CD8-positive, alpha-beta memory T cell (primary cell): ENCODE data around the gene ARHGEF28. TPM values are rescaled to one million over a fixed set of nuclear protein-coding genes. Genes with fewer than 3 reads are reported as not detected.
A peak's percentile ranks its signal among the peaks of the same experiment; 100 is the strongest.

Experiments used
- CTCF ChIA-PET: fragments of 350-600 bp; sonication (Branson Sonifier 250); formaldehyde crosslinking; loops from one replicate; lab custom pipeline; 2021; ENCODE audit warnings: antibody characterized with exemption; lab: Charles Lee
- POLR2A ChIA-PET: fragments of 350-600 bp; sonication (Branson Sonifier 250); formaldehyde crosslinking; loops from one replicate; lab custom pipeline; 2021; ENCODE audit warnings: antibody characterized with exemption; lab: Charles Lee
- DNase-seq, 5 donors: peaks; one replicate each; pipeline versions ENCODE4 v3.0.0 to v3.0.0-alpha.2; 2020 to 2022; ENCODE audit warnings: mixed read lengths in 1 of 5
- H3K27ac ChIP-seq: one replicate; pipeline ENCODE4 v1.7.0; 2013; ENCODE audit warnings: low read depth, mild to moderate bottlenecking, low read length, moderate library complexity
- H3K27me3 ChIP-seq: 2 replicates; pipeline ENCODE4 v1.7.0; 2013; ENCODE audit warnings: low read length, mild to moderate bottlenecking; ENCODE audit not compliant: insufficient read depth, poor library complexity, severe bottlenecking
- H3K36me3 ChIP-seq: 2 replicates; pipeline ENCODE4 v1.7.0; 2013; ENCODE audit warnings: mild to moderate bottlenecking, low read length, moderate library complexity; ENCODE audit not compliant: insufficient read depth
- H3K4me1 ChIP-seq: 2 replicates; pipeline ENCODE4 v1.7.0; 2013; ENCODE audit warnings: mild to moderate bottlenecking, low read length, moderate library complexity; ENCODE audit not compliant: insufficient read depth
- H3K4me3 ChIP-seq: 2 replicates; pipeline ENCODE4 v1.7.0; 2013; ENCODE audit warnings: mild to moderate bottlenecking, low read length
- H3K9me3 ChIP-seq: 2 replicates; pipeline ENCODE4 v1.7.0; 2013; ENCODE audit warnings: mild to moderate bottlenecking, low read length
- H3K27ac Mint-ChIP-seq, 8 donors: one replicate each; pipeline ENCODE4 v1.8.0; 2020 to 2021; ENCODE audit warnings: mixed read lengths in 8 of 8, mild to moderate bottlenecking in 6 of 8, inconsistent platforms in 3 of 8, moderate library complexity in 3 of 8
- H3K27me3 Mint-ChIP-seq, 2 donors: one replicate each; pipeline ENCODE4 v1.8.0; 2020 to 2021; ENCODE audit warnings: mixed read lengths in 2 of 2, mild to moderate bottlenecking in 1 of 2, moderate library complexity in 1 of 2
- H3K36me3 Mint-ChIP-seq, 3 donors: one replicate each; pipeline ENCODE4 v1.8.0; 2020 to 2021; ENCODE audit warnings: mixed read lengths in 3 of 3, inconsistent platforms in 1 of 3, mild to moderate bottlenecking in 1 of 3
- H3K4me1 Mint-ChIP-seq, 3 donors: one replicate each; pipeline ENCODE4 v1.8.0; 2020 to 2021; ENCODE audit warnings: mixed read lengths in 3 of 3, inconsistent platforms in 1 of 3, mild to moderate bottlenecking in 1 of 3
- H3K4me3 Mint-ChIP-seq, 7 donors: one replicate each; pipeline ENCODE4 v1.8.0; 2020 to 2021; ENCODE audit warnings: mixed read lengths in 7 of 7, mild to moderate bottlenecking in 6 of 7, moderate library complexity in 4 of 7, inconsistent platforms in 2 of 7
- H3K9me3 Mint-ChIP-seq, 5 donors: one replicate each; pipeline ENCODE4 v1.8.0; 2020 to 2022; ENCODE audit warnings: mixed read lengths in 5 of 5, mild to moderate bottlenecking in 3 of 5, moderate library complexity in 2 of 5, inconsistent platforms in 1 of 5
- polyA plus RNA-seq: library from polyadenylated mRNA; unstranded; fragments of 300-500 nt; fragmentation: Illumina TruSeq; gene quantifications from one replicate; pipeline ENCODE4 v1.2.3, GENCODE V29; 2021
- total RNA-seq, 2 experiments: library from RNA; stranded (reverse); gene quantifications; one replicate each; pipeline ENCODE4 v1.2.3, GENCODE V29; 2021

ARHGEF28 gene
- total and polyA plus RNA-seq, 3 experiments from 2014 or later = 0.24 to 0.28 (median 0.27) TPM

DNA sequence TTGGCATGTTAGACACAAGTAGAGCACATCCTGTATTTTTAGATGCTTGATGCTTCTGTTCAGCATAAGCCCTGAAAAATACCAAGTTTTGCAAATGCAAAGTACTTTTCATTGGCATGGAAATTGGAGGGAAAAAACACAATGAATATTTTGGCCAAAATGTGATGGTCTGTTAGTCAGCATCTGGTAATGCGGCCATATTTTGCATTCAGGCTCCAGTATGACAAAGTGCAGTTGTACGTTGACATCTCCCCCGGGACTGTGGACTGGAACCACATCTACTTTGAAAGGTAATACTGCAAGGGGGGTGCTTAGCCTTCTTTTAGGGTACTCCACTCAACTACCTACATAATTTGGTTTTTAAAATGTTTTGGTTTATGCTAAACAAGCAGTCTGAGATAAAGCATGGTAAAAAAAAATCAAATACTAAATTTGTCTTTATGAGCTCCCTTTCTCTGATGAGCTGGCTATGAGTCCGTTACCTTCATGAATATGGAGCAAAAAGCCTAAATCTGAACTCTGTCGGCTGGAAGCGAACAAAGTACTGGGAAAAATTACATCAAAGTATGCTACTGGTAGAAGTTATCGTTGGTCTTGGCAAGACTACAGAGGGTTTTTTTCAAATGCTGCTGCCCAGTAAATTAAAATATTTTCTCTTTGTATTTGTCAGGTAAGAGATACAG, 297.0 kb downstream of the ARHGEF28 start:
- H3K9me3 ChIP-seq = no peaks in the 10 kb centered on the region
- POLR2A ChIA-PET = no interaction called here
- H3K27me3 ChIP-seq = peaks cover 5% of the 10 kb centered on the region
- H3K4me3 Mint-ChIP-seq = no peak overlapping the region
- CTCF ChIA-PET = no interaction called here
- H3K4me3 ChIP-seq = no peak overlapping the region
- DNase-seq = no peak
- no peaks in the 10 kb centered on the region for H3K36me3 Mint-ChIP-seq
- H3K27me3 Mint-ChIP-seq = peaks cover 0 to 19% of the 10 kb centered on the region in 2 donors
- no peaks in the 10 kb centered on the region for H3K4me1 Mint-ChIP-seq
- no peaks in the 10 kb centered on the region for H3K9me3 Mint-ChIP-seq
- no peak overlapping the region for H3K27ac Mint-ChIP-seq
- no peak overlapping the region for H3K27ac ChIP-seq
- no peaks in the 10 kb centered on the region for H3K36me3 ChIP-seq
- no peaks in the 10 kb centered on the region for H3K4me1 ChIP-seq

DNA sequence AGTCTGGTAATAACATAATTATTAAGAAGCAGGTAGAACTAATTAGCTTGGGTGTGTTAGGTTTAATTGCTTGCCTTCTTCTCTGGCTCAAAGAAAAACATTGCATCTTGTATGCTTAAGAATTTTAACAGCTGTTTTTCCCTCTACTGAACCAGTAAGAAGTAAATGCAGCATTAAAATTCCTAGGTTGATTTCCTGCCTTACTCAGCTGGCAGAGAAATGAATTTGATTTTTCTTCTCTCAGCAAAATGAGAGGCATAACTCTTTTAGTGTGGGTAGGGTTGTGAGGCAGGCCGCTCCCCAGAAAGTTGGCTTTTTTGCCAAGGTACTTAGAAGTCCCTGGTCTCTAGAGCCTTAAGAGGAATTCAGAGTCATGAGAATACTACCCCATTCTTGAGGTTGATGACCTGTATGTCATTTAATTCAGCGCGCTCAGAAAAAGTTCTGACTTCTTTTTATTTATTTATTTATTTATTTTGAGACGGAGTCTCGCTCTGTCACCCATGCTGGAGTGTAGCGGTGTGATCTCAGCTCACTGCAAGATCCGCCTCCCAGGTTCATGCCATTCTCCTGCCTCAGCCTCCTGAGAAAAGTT, 302.6 kb downstream of the ARHGEF28 start:
- no peaks in the 10 kb centered on the region for H3K4me1 ChIP-seq
- H3K27ac ChIP-seq = no peak overlapping the region
- H3K4me3 ChIP-seq = no peak overlapping the region
- H3K9me3 ChIP-seq = no peaks in the 10 kb centered on the region
- POLR2A ChIA-PET = no interaction called here
- H3K27me3 ChIP-seq = no peaks in the 10 kb centered on the region
- DNase-seq = no peak
- Mint-ChIP-seq H3K4me3 (no peak overlapping the region), H3K27me3 (peaks cover 0 to 17% of the 10 kb centered on the region in 2 donors), H3K9me3 (no peaks in the 10 kb centered on the region), H3K4me1 (no peaks in the 10 kb centered on the region), H3K27ac (no peak overlapping the region), H3K36me3 (no peaks in the 10 kb centered on the region)
- H3K36me3 ChIP-seq = no peaks in the 10 kb centered on the region
- CTCF ChIA-PET = no interaction called here

DNA sequence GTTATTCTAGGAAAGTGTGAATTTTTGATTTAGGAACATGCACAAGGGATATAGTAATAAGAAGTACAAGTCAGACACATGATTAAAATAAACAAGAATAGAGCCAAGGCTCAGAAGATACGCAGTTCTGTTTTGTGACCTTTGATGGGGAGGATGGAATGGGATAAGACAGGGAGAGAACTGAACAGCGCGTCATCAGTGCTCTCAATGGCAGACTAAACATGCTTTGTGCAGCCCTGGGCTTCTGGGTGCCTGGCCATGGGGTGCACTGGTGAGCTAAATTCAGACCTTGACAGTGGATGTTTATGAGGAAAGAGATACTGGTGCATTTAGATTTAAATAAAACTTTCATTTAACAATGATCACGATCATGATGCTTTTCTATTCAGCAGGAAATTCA, 309.7 kb downstream of the ARHGEF28 start:
- Histone ChIP-seq H3K4me1 (no peaks in the 10 kb centered on the region), H3K4me3 (no peak overlapping the region), H3K9me3 (no peaks in the 10 kb centered on the region), H3K27ac (no peak overlapping the region), H3K36me3 (no peaks in the 10 kb centered on the region), H3K27me3 (no peaks in the 10 kb centered on the region)
- Mint-ChIP-seq H3K27me3 (peaks cover 3 to 23% of the 10 kb centered on the region in 2 donors), H3K4me3 (no peak overlapping the region), H3K27ac (no peak overlapping the region), H3K9me3 (no peaks in the 10 kb centered on the region), H3K36me3 (no peaks in the 10 kb centered on the region), H3K4me1 (no peaks in the 10 kb centered on the region)
- no peak for DNase-seq
- POLR2A ChIA-PET = no interaction called here
- CTCF ChIA-PET = no interaction called here

DNA sequence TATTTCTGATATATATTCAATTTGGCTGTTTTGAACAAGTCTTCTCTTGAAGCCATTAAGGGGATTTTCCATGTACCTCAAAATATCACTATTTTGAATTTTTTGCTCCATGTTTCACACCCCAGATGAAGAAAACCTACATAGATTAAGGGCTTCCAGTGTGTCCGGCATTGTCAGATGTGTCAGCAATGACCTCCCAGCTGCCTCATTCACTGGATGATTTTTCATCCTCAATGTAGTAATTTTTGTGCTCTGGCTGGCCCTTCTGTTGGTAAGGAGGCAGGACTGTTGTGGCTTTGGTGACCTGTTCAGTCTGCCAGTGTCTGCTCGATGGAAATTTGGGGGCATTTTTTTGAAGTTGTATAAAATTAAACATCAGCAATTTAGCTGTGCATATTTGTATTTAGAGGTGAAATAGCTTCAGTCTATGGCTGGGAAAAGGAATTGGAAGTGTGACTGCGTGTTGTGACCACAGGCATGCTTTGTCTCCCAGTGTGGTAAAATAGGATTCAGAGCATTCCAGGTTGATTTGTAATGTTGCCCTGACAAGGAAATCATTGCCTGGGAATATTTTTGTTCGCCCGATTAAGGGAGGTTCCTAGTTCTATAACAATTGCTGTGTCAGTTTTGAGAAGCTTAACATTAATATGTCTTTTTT, 312.4 kb downstream of the ARHGEF28 start:
- Mint-ChIP-seq H3K4me3 (no peak overlapping the region), H3K9me3 (peaks cover 0 to 10% (median 3%) of the 10 kb centered on the region in 5 donors), H3K27ac (no peak overlapping the region), H3K36me3 (no peaks in the 10 kb centered on the region), H3K4me1 (no peaks in the 10 kb centered on the region), H3K27me3 (peaks cover 8 to 45% of the 10 kb centered on the region in 2 donors)
- H3K4me1 ChIP-seq = no peaks in the 10 kb centered on the region
- no peaks in the 10 kb centered on the region for H3K36me3 ChIP-seq
- ChIA-PET POLR2A (no interaction called here), CTCF (no interaction called here)
- H3K27ac ChIP-seq = no peak overlapping the region
- no peak overlapping the region for H3K4me3 ChIP-seq
- H3K9me3 ChIP-seq = peaks cover 1% of the 10 kb centered on the region
- H3K27me3 ChIP-seq = no peaks in the 10 kb centered on the region
- DNase-seq = no peak

DNA sequence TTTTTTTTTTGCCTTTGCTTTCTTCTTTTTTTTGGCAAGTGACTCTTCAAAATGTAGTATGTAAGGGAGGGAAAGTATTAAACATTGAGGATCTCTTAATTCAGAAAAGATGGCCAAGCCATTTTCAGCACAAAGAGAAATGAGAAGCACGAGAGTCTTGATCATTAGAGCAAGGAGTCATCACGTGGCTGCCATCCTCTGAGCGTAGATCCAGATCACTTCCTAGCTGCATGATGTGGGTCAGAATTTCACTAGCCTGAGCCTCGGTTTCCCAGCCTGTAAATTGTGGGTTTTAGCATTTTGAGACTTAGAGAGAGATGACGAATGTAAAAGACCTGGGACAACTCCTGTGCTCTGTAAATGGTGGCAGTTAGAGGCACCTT, 312.9 kb downstream of the ARHGEF28 start:
- no peaks in the 10 kb centered on the region for H3K4me1 Mint-ChIP-seq

DNA sequence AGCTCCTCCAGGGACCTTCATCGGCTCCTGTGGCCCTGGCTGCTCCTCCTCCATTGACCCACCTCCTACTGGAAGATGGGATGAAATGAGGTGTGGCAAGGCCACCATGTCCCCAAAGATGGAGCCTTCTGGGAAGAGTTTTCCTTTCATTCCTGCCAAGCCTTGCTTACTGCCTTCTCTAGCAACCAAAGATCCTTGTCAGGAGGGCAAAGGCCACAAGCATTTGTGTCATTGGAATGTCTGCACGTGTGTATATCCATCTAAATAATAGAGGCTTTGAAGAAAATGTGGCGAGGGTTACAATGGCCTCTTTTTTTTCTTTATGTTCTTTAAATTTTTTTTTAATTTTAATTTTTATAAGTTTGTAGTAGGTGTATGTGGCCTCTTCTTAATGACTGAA, 313.6 kb downstream of the ARHGEF28 start:
- Mint-ChIP-seq H3K9me3 (peaks cover 2 to 16% (median 4%) of the 10 kb centered on the region in 5 donors), H3K36me3 (no peaks in the 10 kb centered on the region), H3K4me3 (no peak overlapping the region), H3K27ac (no peak overlapping the region), H3K4me1 (no peaks in the 10 kb centered on the region), H3K27me3 (peaks cover 8 to 48% of the 10 kb centered on the region in 2 donors)
- Histone ChIP-seq H3K9me3 (peaks cover 3% of the 10 kb centered on the region), H3K27ac (no peak overlapping the region), H3K27me3 (no peaks in the 10 kb centered on the region), H3K4me3 (no peak overlapping the region), H3K36me3 (no peaks in the 10 kb centered on the region), H3K4me1 (no peaks in the 10 kb centered on the region)
- POLR2A ChIA-PET = no interaction called here
- CTCF ChIA-PET = no interaction called here
- no peak for DNase-seq

More for the DNA sequence above, 312.9 kb downstream of the ARHGEF28 start:
- no peak for DNase-seq
- Mint-ChIP-seq H3K27me3 (peaks cover 8 to 44% of the 10 kb centered on the region in 2 donors), H3K9me3 (peaks cover 0 to 11% (median 4%) of the 10 kb centered on the region in 5 donors), H3K27ac (peak overlapping the region in 1 of 8 donors; percentile 36), H3K4me3 (no peak overlapping the region), H3K36me3 (no peaks in the 10 kb centered on the region)
- H3K4me1 ChIP-seq = no peaks in the 10 kb centered on the region
- ChIA-PET CTCF (no interaction called here), POLR2A (no interaction called here)
- H3K4me3 ChIP-seq = no peak overlapping the region
- H3K9me3 ChIP-seq = peaks cover 3% of the 10 kb centered on the region
- no peaks in the 10 kb centered on the region for H3K36me3 ChIP-seq
- H3K27ac ChIP-seq = no peak overlapping the region
- no peaks in the 10 kb centered on the region for H3K27me3 ChIP-seq

DNA sequence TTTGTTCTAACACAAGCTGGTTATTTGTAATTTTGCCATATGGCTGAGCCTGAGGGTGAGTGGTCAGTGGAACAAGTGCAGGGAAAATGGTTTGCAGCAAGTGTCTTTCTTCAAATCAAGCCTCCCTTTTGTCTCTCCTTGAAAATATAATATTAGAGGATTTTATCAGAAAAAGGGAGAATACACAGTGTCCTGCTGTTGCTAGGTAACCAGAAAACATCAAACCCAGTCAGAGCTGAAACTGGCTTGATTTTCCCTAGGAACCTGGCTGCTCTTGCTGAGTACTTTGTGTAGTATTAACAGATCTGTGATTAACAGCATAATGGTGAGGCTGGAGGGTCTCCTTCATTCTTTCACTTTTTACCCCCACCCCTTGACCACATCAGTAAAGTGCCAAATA, 314.0 kb downstream of the ARHGEF28 start:
- Mint-ChIP-seq H3K36me3 (no peaks in the 10 kb centered on the region), H3K27me3 (peaks cover 8 to 48% of the 10 kb centered on the region in 2 donors), H3K27ac (no peak overlapping the region), H3K9me3 (peaks cover 2 to 16% (median 6%) of the 10 kb centered on the region in 5 donors), H3K4me3 (no peak overlapping the region), H3K4me1 (no peaks in the 10 kb centered on the region)
- H3K27ac ChIP-seq = no peak overlapping the region
- CTCF ChIA-PET = no interaction called here
- no peak for DNase-seq
- H3K27me3 ChIP-seq = no peaks in the 10 kb centered on the region
- H3K4me1 ChIP-seq = no peaks in the 10 kb centered on the region
- POLR2A ChIA-PET = no interaction called here
- H3K9me3 ChIP-seq = peaks cover 3% of the 10 kb centered on the region
- H3K36me3 ChIP-seq = no peaks in the 10 kb centered on the region
- no peak overlapping the region for H3K4me3 ChIP-seq

DNA sequence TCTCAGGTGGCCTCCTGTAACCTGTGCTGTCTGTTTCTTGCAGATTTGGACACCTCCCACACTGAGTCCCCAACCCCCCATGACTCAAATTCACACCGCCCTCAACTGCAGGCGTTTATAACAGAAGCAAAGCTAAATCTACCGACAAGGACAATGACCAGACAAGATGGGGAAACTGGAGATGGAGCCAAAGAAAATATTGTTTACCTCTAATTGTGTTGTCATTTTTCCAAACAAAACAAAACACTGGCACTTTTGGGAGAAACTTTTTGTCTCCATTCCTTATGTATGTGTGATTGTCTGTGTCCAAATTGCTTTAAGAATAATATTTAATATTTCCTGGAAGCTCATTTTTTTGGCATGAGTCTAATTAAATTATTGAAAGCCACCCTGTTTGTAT, 314.8 kb downstream of the ARHGEF28 start:
- H3K27ac Mint-ChIP-seq = no peak overlapping the region
- no peaks in the 10 kb centered on the region for H3K36me3 ChIP-seq
- no peak for DNase-seq
- H3K36me3 Mint-ChIP-seq = no peaks in the 10 kb centered on the region
- ChIA-PET CTCF (no interaction called here), POLR2A (no interaction called here)
- no peak overlapping the region for H3K4me3 ChIP-seq
- H3K9me3 Mint-ChIP-seq = peaks cover 2 to 16% (median 6%) of the 10 kb centered on the region in 5 donors
- peaks cover 6 to 44% of the 10 kb centered on the region in 2 donors for H3K27me3 Mint-ChIP-seq
- no peaks in the 10 kb centered on the region for H3K4me1 ChIP-seq
- H3K4me3 Mint-ChIP-seq = no peak overlapping the region
- no peak overlapping the region for H3K27ac ChIP-seq
- no peaks in the 10 kb centered on the region for H3K4me1 Mint-ChIP-seq
- H3K9me3 ChIP-seq = peaks cover 3% of the 10 kb centered on the region
- no peaks in the 10 kb centered on the region for H3K27me3 ChIP-seq
